Globus pallidus (tissue), 1 donor: ENCODE results near the gene VWDE.

Source experiments
- DNase-seq: peaks from one replicate; pipeline ENCODE4 v3.0.0-alpha.2; 2015; ENCODE audit warnings: low spot score

VWDE gene

GRCh38 chr7:12290761-12291160 lies 112.9 kb downstream of the VWDE start:
- DNase-seq, result no peak

- no peak for DNase-seq
Observed at GRCh38 chr7:12289996-12290395, 113.7 kb downstream of the VWDE start.

- no peak for DNase-seq
Observed at GRCh38 chr7:12287901-12288300, 115.8 kb downstream of the VWDE start.

GRCh38 chr7:12281038-12281437 lies 122.6 kb downstream of the VWDE start:
- no peak for DNase-seq
